GM12878 (cell line): ENCODE data around the gene FERMT3.

Experiments
- CHD2 ChIP-seq: IDR thresholded peaks from 2 replicates; pipeline ENCODE4 v1.6.1; 2011; ENCODE audit warnings: low read depth, low read length, improper control_type of control experiment, borderline replicate concordance
- CTCF ChIP-seq, 3 experiments: IDR thresholded peaks in 2 of 3; conservative IDR thresholded peaks in 1 of 3; 2 replicates each; pipeline ENCODE4 v1.5.1; 2011; ENCODE audit warnings: low read depth in 3 of 3, low read length in 3 of 3, mild to moderate bottlenecking in 3 of 3, control low read depth in 2 of 3, moderate library complexity in 2 of 3, inconsistent platforms in 1 of 3, mixed read lengths in 1 of 3; ENCODE audit not compliant: control insufficient read depth in 2 of 3, insufficient read depth in 1 of 3; ENCODE audit errors: extremely low read depth in 1 of 3

- TF ChIP-seq CTCF (IDR thresholded peaks at IDR 0.05 in 2 of 3, conservative IDR thresholded peaks at IDR 0.05 in 1 of 3; ENCODE audit: control insufficient read depth in 2 of 3, extremely low read depth in 1 of 3, insufficient read depth in 1 of 3, low read depth in 3 of 3, low read length in 3 of 3) (peak; percentile 59 to 71 (median 70)), CHD2 (no peak)
Observed at GRCh38 chr11:64251016-64251752, 44.7 kb downstream of the FERMT3 start, which contains the start of gene PLCB3.
